Activated T-helper 17 cell treated with anti-CD3 and anti-CD28 coated beads, Interleukin-2, amount 50 U/mL, for 72 hours (primary cell): ENCODE results near the gene AGER. TPM values are rescaled to one million over a fixed set of nuclear protein-coding genes. Genes with fewer than 3 reads are reported as not detected.
A peak's percentile ranks its signal among the peaks of the same experiment; 100 is the strongest.

Experiments
- ATAC-seq: fragments of 150-1000 bp; cut with Tn5 transposase; replicated peaks from 2 replicates; pipeline ENCODE4 v1.10.0; 2021; ENCODE audit warnings: mild to moderate bottlenecking, moderate library complexity
- H3K27ac Mint-ChIP-seq: one replicate; pipeline ENCODE4 v1.8.0; 2022; ENCODE audit warnings: mixed read lengths
- H3K27me3 Mint-ChIP-seq: one replicate; pipeline ENCODE4 v1.8.0; 2022; ENCODE audit warnings: mixed read lengths
- H3K36me3 Mint-ChIP-seq: one replicate; pipeline ENCODE4 v1.8.0; 2022; ENCODE audit warnings: low read depth, mild to moderate bottlenecking, mixed read lengths
- H3K4me1 Mint-ChIP-seq: one replicate; pipeline ENCODE4 v1.8.0; 2022; ENCODE audit warnings: mixed read lengths
- H3K4me3 Mint-ChIP-seq: one replicate; pipeline ENCODE4 v1.8.0; 2022; ENCODE audit warnings: mild to moderate bottlenecking, mixed read lengths
- H3K9me3 Mint-ChIP-seq: one replicate; pipeline ENCODE4 v1.8.0; 2022; ENCODE audit warnings: mixed read lengths
- total RNA-seq, 2 donors: library from RNA; stranded (reverse); gene quantifications; one replicate each; pipeline ENCODE4 v1.2.3, GENCODE V29; 2022

AGER gene
- total RNA-seq, 2 donors from 2014 or later = 19.3 to 50.2 TPM

GRCh38 chr6:32183483-32184083 lies 470 bp downstream of the AGER start:
- H3K27ac Mint-ChIP-seq = peak overlapping the region; percentile 75
- H3K4me1 Mint-ChIP-seq = peaks cover 39% of the 10 kb centered on the region
- H3K27me3 Mint-ChIP-seq = no peaks in the 10 kb centered on the region
- H3K4me3 Mint-ChIP-seq = peak overlapping the region; percentile 12
- peaks cover 97% of the 10 kb centered on the region for H3K36me3 Mint-ChIP-seq
- H3K9me3 Mint-ChIP-seq = no peaks in the 10 kb centered on the region
- no peak for ATAC-seq

GRCh38 chr6:32183030-32183429 lies 1.0 kb downstream of the AGER start:
- Mint-ChIP-seq H3K36me3 (peaks cover 97% of the 10 kb centered on the region), H3K27ac (peak overlapping the region; percentile 75), H3K9me3 (no peaks in the 10 kb centered on the region), H3K27me3 (no peaks in the 10 kb centered on the region), H3K4me3 (peak overlapping the region; percentile 12), H3K4me1 (peaks cover 37% of the 10 kb centered on the region)
- ATAC-seq = no peak

DNA sequence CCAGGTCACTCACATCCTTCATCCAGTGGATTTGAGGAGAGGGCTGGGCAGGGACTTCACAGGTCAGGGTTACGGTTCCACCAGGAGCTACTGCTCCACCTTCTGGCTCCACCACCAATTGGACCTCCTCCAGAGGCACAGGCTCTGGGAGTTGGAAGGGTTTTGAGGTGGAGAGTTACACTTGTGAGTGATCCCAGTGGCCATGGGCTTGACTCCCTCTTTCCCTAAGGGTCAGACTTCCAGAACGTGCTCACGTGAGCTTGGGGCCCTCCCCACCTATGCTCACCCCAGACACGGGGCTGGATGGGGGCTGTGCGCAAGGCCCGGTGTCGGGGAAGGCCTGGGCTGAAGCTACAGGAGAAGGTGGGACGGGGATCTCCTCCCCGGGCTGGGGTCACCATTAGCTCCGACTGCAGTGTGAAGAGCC lies 1.5 kb downstream of the AGER start:
- Mint-ChIP-seq H3K27me3 (no peaks in the 10 kb centered on the region), H3K4me1 (peaks cover 34% of the 10 kb centered on the region), H3K36me3 (peaks cover 97% of the 10 kb centered on the region), H3K4me3 (peak overlapping the region; percentile 12), H3K9me3 (no peaks in the 10 kb centered on the region), H3K27ac (peak overlapping the region; percentile 75)
- ATAC-seq = no peak

DNA sequence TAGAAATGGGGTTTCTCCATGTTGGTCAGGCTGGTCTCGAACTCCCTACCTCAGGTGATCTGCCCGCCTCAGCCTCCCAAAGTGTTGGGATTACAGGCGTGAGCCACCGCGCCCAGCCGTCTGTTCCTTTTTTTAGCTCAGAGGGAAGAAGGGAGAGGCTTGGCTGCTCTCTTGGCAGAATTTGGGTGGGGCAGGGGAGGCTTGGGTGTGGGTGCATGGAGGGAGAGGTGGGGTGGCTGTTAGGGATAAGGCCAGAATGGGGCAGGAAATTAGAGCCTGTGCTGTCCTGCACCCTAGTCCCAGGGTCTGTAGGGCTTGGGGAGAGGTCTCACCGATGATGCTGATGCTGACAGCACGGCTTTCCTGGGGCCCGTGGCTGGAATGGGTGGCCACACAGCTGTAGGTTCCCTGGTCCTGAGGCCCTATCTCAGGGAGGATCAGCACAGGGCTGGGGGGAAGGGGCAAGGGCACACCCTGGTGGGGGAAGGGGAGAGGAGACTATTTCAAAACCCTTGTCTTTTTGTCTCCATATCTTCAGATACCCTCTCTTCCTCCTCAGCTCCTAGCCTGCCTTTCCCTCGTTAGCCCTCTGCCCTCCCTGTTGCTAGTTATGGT lies 2.0 kb downstream of the AGER start:
- Mint-ChIP-seq H3K27ac (no peak overlapping the region), H3K9me3 (no peaks in the 10 kb centered on the region), H3K36me3 (peaks cover 94% of the 10 kb centered on the region), H3K4me1 (peaks cover 31% of the 10 kb centered on the region), H3K4me3 (peak overlapping the region; percentile 28), H3K27me3 (no peaks in the 10 kb centered on the region)
- ATAC-seq = no peak

DNA sequence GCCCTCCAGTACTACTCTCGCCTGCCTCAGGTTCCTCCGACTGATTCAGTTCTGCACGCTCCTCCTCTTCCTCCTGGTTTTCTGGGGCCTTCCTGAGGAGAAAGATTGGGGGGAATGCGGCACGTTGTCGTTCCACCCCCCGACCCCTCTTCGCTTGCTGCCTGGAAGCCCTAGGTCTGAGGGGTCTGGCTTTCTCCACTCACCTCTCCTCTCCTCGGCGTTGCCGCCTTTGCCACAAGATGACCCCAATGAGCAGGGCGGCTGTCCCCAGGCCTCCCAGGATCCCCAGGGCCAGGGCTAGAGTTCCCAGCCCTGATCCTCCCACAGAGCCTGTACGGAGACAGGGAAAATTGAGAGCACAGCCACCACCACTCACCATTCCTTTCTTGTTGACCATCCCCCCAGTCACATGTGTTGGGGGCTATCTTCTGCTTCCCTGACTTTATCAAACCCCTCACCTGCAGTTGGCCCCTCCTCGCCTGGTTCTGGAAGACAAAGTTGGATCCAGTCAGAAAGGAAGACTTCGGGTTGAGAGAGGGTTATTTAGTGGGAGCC lies 2.8 kb downstream of the AGER start:
- H3K27ac Mint-ChIP-seq = no peak overlapping the region

DNA sequence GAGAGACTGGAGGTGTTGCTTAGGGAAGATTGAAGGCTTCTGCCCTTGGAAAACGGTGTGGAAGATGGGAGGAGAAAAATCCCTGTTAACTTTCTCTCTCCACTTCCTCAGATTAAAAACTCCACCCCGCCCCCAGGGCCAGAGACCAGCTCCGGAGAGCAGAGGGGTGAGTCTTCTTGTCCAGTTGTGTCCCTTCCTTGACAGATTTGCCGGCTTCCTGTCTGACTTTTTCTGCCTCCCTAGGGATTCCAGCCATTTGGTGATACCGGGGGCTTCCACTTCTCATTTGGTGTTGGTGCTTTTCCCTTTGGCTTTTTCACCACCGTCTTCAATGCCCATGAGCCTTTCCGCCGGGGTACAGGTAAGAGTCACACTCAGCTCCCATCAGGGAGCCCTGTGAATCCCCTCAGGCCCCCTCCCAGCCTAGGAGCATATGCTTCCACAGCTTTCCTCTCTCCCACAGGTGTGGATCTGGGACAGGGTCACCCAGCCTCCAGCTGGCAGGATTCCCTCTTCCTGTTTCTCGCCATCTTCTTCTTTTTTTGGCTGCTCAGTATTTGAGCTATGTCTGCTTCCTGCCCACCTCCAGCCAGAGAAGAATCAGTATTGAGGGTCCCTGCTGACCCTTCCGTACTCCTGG lies 4.2 kb downstream of the AGER start:
- peak overlapping the region; percentile 96 for H3K27ac Mint-ChIP-seq
- no peaks in the 10 kb centered on the region for H3K27me3 Mint-ChIP-seq
- H3K4me3 Mint-ChIP-seq = peak overlapping the region; percentile 90
- no peak for ATAC-seq
- peaks cover 73% of the 10 kb centered on the region for H3K36me3 Mint-ChIP-seq
- H3K9me3 Mint-ChIP-seq = no peaks in the 10 kb centered on the region
- H3K4me1 Mint-ChIP-seq = peaks cover 27% of the 10 kb centered on the region

More for the DNA sequence above, 2.8 kb downstream of the AGER start:
- Mint-ChIP-seq H3K27me3 (no peaks in the 10 kb centered on the region), H3K36me3 (peaks cover 86% of the 10 kb centered on the region), H3K4me1 (peaks cover 31% of the 10 kb centered on the region), H3K9me3 (no peaks in the 10 kb centered on the region), H3K4me3 (peak overlapping the region; percentile 28)
- ATAC-seq = no peak

GRCh38 chr6:32178547-32179440 lies 5.3 kb downstream of the AGER start:
- Mint-ChIP-seq H3K36me3 (peaks cover 65% of the 10 kb centered on the region), H3K9me3 (no peaks in the 10 kb centered on the region), H3K27me3 (no peaks in the 10 kb centered on the region), H3K27ac (peak overlapping the region; percentile 96), H3K4me3 (peak overlapping the region; percentile 90), H3K4me1 (peaks cover 34% of the 10 kb centered on the region)
- no peak for ATAC-seq

DNA sequence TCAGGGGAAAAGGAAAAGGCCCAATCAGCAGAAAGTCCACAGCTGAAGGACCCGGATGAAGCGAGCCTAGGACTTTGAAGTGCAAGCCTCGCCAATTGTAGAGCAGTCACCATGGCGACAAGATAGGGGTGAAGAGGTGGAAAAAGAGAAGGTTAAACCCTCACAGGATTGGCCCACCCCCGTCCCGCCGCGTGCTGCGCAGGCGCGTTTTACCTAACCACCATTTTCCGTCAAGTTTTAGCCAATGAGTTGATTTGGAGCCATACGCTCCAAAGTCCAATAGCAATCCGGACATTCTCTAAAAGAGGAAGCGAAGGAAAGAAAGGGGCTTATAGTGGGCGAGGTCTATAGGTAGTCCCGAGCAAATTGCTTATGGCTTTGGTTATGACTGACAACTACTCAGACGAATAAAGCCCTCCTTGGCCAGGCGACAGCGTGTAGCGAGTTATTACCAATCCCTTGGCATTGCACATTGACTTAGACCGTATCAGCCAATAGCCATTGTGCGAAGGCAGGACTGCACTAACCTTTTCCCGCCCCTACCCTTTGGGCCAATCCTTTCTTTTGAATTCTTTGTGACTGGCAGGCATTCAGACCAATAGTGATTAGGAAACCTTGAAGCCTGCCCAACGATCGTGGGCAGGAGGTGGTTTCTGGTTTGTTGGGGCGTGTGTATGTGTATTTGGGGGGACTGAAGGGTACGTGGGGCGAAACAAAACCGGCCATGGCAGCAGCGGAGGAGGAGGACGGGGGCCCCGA lies 6.1 kb downstream of the AGER start, which contains the start of gene RNF5:
Gene RNF5 (plus strand): TSS at position 618 of the 759 bp plus-strand sequence. CDS start 107 bp downstream, at position 725.
- no peaks in the 10 kb centered on the region for H3K9me3 Mint-ChIP-seq
- peak within 1 kb of the TSS; percentile 96 for H3K27ac Mint-ChIP-seq
- H3K27me3 Mint-ChIP-seq = no peaks in the 10 kb centered on the region
- peaks cover 35% of the 10 kb centered on the region for H3K4me1 Mint-ChIP-seq
- peak; percentile 87 for ATAC-seq
- H3K36me3 Mint-ChIP-seq = peaks cover 57% of the 10 kb centered on the region
- H3K4me3 Mint-ChIP-seq = peak within 1 kb of the TSS; percentile 90

DNA sequence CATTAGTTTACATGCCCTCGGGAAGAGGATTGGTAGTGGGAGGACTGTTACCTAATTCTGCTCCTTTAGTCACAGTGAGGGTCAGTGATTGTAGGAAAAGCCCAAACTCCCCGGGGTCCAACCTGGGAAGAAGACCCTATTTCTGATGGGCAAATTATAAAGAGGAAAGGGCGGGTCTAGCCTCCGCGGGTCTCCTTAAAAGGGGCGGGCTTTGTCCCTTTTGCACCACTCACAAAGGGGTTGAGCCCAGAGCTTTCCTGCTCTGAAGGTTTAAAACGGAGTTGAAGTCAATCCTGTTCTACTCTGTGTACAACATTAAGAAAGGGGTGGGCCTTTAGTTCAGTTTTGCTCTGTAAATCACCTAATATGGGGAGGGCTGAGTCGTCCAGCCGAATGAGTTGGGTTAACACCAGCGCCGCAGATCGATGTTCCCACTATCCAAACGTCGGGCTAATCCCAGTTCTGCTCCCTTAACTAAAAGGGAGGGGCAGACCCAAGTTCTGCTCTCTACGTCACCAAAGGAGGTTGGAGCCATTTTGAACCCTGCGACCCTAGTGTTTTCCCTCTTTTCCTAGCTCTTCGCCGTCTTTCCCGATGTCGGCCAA lies 6.8 kb downstream of the AGER start:
- Mint-ChIP-seq H3K9me3 (no peaks in the 10 kb centered on the region), H3K4me3 (peak overlapping the region; percentile 90), H3K4me1 (peaks cover 33% of the 10 kb centered on the region), H3K27ac (peak overlapping the region; percentile 96), H3K27me3 (no peaks in the 10 kb centered on the region), H3K36me3 (peaks cover 50% of the 10 kb centered on the region)
- no peak for ATAC-seq

DNA sequence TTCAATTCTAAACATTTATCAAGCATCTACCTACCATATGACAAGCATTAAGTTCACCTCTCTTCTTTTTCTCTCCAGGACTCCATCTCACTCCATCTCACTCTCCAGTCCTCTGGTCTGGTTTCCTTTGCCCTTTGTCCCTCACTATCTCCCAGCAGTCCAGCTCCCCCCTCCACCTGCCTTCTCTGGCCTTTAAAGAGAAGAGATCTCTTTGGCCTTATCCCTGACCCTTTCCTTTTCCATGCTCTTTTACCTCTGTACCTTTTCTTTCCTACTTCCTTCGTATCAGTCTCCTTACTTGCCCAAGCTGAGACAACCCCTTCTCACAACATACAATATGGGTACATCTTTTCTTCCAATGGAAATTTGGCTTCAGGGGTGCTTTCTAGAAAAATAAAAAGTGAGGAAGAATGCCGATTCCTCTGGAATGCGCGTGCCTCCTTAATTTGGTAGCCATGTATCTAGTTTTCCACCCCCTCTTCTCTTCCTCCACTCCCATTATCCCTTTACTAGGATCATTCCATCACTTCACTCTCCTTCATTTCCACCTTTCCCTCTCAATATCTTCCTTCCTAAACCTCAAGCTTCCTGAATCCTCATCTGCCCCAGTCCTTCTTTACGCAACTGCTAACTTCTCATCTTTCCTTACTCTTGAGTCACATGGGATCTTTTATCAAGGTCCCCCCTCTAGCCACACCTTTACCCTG lies 7.4 kb downstream of the AGER start:
- Mint-ChIP-seq H3K27ac (peak overlapping the region; percentile 96), H3K4me3 (peak overlapping the region; percentile 90), H3K36me3 (peaks cover 43% of the 10 kb centered on the region), H3K27me3 (no peaks in the 10 kb centered on the region), H3K9me3 (no peaks in the 10 kb centered on the region), H3K4me1 (peaks cover 33% of the 10 kb centered on the region)
- ATAC-seq = no peak

DNA sequence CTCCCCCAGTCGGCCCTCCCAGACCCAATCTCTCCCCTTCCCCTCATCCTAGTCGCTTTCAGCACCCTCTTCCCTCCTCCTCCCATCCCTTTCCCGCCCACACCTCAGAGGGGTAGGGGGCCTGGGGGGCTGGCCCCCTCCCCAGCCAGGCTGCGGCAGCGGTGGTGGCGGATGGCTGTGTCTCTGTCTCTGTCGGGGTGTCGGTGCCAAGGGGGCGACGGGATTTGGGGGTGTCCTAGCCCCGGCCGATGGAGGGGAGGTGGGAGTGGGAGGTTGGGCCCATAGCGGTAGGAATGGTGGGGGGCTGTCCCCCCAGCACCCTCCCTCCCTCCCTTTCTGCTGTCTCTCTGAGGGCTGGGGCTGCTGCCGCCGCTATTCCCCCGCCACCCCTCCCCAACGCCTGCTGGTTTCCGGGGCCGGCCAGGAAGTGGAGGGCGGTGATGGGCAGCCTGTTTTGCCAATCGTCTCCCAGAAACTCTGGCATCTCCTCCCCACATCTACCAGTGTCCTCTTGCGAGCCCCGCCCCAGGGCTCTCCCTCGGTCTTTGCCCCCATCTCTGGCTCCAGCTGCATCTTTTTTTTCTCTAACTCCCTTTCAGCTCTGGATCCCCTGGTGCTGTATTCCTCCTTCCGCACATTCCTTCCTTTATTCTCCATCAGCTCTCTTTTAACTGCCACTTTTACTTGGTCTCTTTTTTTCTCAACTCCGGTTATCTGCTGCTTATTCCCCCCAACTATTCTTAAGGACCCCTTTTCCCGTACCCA lies 8.2 kb downstream of the AGER start, which contains the start of gene AGPAT1:
Gene AGPAT1 (minus strand): TSS at position 374 of the 765 bp plus-strand sequence. CDS start 4,588 bp downstream, outside the sequence.
- Mint-ChIP-seq H3K4me3 (peak within 1 kb of the TSS; percentile 90), H3K27ac (peak within 1 kb of the TSS; percentile 96)

DNA sequence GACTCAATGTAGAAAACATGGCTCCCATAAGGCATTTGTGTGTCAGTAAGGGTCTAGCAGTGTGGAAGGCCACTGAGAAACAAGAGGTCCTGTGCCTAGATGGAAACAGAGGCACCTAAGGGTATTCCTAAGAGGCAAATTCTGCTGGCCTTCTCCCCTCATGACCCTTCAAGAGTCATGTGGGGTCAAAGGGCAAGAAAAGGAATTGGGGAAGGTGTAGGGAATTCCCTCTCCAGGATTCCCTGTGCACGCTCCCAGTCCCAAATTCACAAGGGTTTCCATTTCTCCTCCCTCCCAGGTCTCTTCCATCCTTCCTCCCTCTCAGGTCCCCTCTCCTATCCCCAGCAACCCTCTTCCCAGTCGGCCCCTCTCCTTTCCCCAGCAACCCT lies 8.7 kb downstream of the AGER start:
- ATAC-seq = no peak
- H3K4me3 Mint-ChIP-seq = peak overlapping the region; percentile 90
- H3K27ac Mint-ChIP-seq = peak overlapping the region; percentile 42
- H3K36me3 Mint-ChIP-seq = peaks cover 41% of the 10 kb centered on the region
- H3K9me3 Mint-ChIP-seq = no peaks in the 10 kb centered on the region
- H3K4me1 Mint-ChIP-seq = peaks cover 33% of the 10 kb centered on the region
- no peaks in the 10 kb centered on the region for H3K27me3 Mint-ChIP-seq

More for the DNA sequence above, 8.2 kb downstream of the AGER start, which contains the start of gene AGPAT1:
- ATAC-seq = peak; percentile 61
- Mint-ChIP-seq H3K4me1 (peaks cover 33% of the 10 kb centered on the region), H3K9me3 (no peaks in the 10 kb centered on the region), H3K36me3 (peaks cover 41% of the 10 kb centered on the region), H3K27me3 (no peaks in the 10 kb centered on the region)
